GM21528 (cell line): Measurements from ENCODE around the gene APBB2.

Source experiments
- ATAC-seq: cut with Tn5 transposase; IDR thresholded peaks from one replicate; pipeline ENCODE4 v1.9.1; 2021; ENCODE audit warnings: mild to moderate bottlenecking, moderate library complexity; ENCODE audit not compliant: unreplicated experiment, low FRiP score

The APBB2 gene

GRCh38 chr4:40881851-40882250 is 332.5 kb downstream of the APBB2 start:
- no peak for ATAC-seq

DNA sequence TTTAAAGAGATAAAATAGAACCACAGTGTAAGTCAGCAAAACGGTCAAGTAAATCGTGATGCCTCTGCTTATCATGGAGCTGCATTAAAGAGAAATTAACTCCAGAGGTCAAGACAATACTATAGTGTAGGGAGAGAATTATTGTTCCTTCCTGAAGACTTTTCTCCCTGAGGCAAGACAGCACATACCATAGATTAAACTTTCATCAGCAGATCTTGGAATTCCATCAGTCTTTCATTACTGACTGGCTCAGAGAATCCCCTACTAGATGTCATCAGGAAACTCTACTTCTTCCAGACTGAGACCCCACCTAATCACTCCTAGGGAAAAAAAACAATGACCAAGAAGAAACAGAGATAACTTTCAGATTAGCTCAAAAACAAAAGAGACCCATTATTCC is 333.2 kb downstream of the APBB2 start:
- no peak for ATAC-seq

- no peak for ATAC-seq
Measured at GRCh38 chr4:40878548-40879055, 335.7 kb downstream of the APBB2 start.

DNA sequence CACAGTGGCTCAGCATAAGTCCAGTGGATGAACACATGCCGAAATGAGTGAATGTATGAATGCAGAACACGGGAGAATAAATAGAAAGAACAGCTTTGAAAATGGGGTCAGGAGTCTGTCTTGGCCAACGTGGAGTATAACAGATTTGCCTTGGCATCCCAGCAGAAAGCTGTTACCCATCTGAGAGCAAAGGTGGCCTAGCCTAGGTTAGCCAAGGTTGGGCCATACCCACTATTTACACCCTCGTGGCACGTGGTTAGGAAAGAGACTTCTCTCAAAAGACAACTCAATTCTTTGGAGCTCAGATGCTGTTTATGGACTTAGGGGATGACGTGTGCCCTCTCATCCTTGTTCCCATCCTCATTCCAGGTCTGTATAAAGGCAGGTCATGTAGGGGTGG is 337.3 kb downstream of the APBB2 start:
- no peak for ATAC-seq

- ATAC-seq = no peak
Measured at GRCh38 chr4:40875507-40876150, 338.7 kb downstream of the APBB2 start.

DNA sequence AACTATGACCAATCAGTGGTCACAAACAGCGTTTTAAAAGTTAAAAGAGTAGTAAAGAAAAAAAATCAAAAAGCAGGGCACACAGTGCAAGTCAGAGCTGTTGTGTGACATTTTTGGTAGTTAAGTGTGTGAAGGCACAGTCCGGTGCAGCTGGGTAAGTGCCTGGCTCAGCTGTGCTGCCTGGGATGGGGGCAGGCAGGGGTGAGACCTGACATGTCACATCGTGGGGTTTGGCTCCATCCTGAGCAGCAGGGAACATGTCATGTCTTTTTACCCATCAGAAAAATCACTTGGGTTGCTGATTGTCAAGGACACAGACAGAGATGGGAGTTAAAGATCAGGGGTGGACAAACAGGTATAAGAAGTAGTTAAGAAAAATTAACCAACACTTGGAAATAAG is 339.4 kb downstream of the APBB2 start:
- no peak for ATAC-seq

DNA sequence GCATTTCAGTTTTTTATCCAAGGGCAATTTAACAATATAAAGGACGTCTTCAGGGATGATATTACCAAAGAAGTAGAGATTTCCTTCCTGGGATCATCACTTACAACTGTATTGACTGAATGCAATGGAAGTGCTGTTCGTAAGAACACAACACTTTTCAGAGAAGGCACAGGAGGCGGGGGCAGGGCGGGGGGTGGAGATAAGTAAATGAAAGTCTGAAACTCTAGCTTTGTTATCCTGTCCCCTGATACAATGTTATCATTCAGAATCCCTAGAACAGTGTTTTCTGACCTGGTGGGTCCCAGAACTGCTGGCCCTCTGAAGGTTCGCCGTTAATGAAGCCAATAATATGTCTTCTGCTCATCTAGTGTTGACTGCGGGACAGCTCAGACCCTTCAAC is 340.0 kb downstream of the APBB2 start:
- no peak for ATAC-seq

GRCh38 chr4:40871695-40872250 is 342.6 kb downstream of the APBB2 start:
- no peak for ATAC-seq

- ATAC-seq = no peak
Measured at GRCh38 chr4:40870150-40870549, 344.2 kb downstream of the APBB2 start.

DNA sequence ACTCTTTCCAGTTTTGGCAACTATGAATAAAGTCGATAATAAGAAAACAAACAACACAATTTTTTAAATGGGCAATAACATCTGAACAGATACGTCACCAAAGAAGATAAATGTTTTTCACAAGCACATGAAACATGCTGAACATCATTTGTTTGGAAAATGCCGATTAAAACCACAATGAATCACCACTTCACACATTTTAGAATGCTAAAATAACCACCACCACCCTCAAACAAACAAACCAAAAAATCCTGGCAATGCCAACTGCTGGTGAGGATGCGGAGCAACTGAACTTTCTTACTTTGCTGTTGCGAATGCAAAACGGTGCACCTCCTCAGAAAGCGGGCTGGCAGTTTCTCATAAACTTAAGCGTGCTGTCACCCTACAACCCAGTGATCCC is 348.6 kb downstream of the APBB2 start:
- no peak for ATAC-seq

DNA sequence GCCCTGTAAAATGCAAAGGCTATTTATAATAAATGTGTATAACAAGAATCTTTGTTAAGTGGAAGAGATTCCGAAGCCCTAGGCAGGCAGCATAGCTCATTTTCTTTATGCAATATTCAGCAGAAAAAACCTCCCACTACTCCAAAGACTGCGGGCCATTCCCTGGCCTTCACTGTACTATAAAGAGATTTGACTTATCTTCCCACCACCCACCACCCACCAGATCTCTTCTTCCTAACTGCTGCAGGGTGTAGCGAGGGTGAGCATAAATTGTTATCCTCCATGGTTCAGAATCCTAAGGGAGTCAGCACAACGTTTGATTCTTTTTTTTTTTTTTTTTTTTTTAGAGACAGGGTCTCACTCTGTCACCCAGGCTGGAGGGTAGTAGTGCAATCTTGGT is 349.8 kb downstream of the APBB2 start:
- no peak for ATAC-seq

- ATAC-seq = no peak
Measured at GRCh38 chr4:40858962-40859361, 355.4 kb downstream of the APBB2 start.

GRCh38 chr4:40857956-40858355 is 356.4 kb downstream of the APBB2 start:
- no peak for ATAC-seq

- ATAC-seq = peak; percentile 81
Measured at GRCh38 chr4:40856840-40857362, 357.4 kb downstream of the APBB2 start.

DNA sequence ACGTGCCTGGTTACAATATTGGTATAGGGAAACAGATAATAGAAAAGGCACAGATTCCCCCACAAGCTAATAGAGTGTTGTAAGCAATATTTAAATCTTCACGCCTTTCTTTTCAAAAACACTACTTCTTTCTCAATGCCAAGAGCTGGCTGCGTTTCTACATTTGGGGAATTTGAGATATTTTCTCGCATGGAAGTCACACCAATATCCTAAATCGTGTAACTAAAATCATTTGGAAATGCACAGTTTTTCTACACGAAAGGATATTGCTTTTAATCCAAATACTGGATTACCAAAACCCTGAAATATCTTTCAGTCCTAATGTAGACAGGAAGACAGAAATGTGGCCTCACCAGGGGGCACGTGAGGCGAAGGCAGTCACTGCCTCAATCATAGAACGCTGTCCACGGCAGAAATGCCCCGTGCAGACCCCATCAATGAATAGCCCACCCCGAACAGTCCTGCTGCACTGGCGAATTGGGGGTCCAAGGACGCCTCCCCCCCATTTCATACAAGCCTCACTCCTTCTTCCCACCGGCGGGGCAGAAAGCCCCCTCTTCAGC is 358.0 kb downstream of the APBB2 start:
- ATAC-seq = no peak

DNA sequence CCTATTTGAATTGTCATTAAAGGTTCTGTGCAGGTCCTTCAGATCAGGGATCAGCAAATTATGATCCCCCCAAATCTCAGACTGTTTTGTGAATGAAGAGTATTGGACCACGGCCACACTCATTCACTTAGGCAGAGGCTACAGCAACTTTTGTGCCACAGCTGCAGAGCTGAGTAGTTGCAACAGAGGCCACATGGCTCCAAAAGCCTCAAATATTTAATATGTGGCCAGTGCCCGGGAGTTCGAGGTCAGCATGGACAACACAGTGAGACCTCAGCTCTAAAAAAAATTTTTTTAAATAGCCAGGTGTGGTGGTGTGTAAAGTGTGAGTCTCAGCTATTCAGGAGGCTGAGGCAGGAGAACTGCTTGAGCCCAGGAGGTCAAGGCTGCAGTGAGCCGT is 363.8 kb downstream of the APBB2 start:
- ATAC-seq = no peak

DNA sequence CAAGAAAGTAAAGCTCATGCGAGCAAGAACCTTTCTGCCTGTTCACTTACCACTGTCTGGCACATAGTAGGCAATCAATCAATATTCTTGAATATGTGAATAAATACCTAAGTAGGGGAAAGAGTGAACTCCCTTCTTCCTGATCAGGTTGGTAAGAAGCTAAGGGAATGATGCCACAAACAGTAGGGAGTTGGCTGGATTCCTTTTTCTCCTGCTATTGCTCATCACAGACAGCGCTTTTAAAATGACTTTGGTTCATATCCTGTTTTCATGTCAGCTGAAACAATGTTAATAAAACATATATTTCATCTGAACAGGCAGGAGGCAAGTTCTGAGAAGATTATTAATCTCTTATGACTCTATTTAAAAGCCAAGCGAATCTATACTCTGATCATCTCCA is 365.4 kb downstream of the APBB2 start:
- no peak for ATAC-seq

- no peak for ATAC-seq
Measured at GRCh38 chr4:40848251-40848650, 366.1 kb downstream of the APBB2 start.

DNA sequence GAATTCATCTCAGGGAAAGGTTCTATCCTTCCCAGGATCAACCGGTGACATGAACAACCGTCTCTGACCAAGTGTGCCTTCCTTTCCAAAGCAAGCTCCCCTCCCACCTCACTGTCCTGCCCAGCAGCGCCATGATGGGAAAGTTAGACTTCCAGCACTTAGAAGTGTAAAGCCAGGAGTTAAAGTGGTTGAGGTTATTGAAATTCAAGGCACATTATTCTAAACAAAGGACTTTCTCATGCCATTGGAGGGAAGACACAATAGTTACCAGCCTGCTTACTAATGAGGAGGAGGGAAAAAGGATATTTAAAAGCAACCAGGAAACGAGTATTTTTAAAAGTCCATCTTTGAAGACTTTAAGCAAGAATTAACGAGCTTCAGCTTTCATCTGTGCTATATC is 367.8 kb downstream of the APBB2 start:
- ATAC-seq = no peak

GRCh38 chr4:40845154-40845835 is 369.0 kb downstream of the APBB2 start:
- no peak for ATAC-seq

GRCh38 chr4:40844261-40844660 is 370.1 kb downstream of the APBB2 start:
- no peak for ATAC-seq
